CD4-positive, alpha-beta T cell (primary cell): ENCODE data around the gene SCN4A. TPM values are rescaled to one million over a fixed set of nuclear protein-coding genes. Genes with fewer than 3 reads are reported as not detected.
"Not testable (repeated sequence)": the region's sequence is repeated elsewhere in the genome, so short reads cannot be mapped to it uniquely, and the experiment has no call there.

Source experiments
- ATAC-seq: fragments of 200-7000 bp; cut with Tn5 transposase; one replicate; pipeline ENCODE4 v1.10.0; 2022; ENCODE audit warnings: mild to moderate bottlenecking; ENCODE audit not compliant: poor library complexity
- CTCF ChIA-PET: fragments of 350-600 bp; sonication (Branson Sonifier 250); formaldehyde crosslinking; loops from one replicate; lab custom pipeline; 2021; ENCODE audit warnings: antibody characterized with exemption, inconsistent platforms; lab: Charles Lee
- POLR2A ChIA-PET: fragments of 350-600 bp; sonication (Branson Sonifier 250); formaldehyde crosslinking; loops from one replicate; lab custom pipeline; 2021; ENCODE audit warnings: antibody characterized with exemption, inconsistent platforms; lab: Charles Lee
- DNase-seq, 14 experiments: peaks; one replicate each; pipeline ENCODE4 v3.0.0-alpha.2; 2013 to 2020; ENCODE audit warnings: mixed read lengths in 2 of 14
- H3K27ac ChIP-seq, 2 donors: one replicate each; pipeline versions ENCODE4 v1.5.1 to v1.7.0; 2013; ENCODE audit warnings: low read length in 2 of 2, low read depth in 1 of 2, mild to moderate bottlenecking in 1 of 2
- H3K27me3 ChIP-seq, 2 experiments: 1 replicate in 1 of 2; 2 replicates in 1 of 2; pipeline versions ENCODE4 v1.6.1 to v1.7.0; 2013; ENCODE audit warnings: low read length in 2 of 2, control low read depth in 1 of 2, mild to moderate bottlenecking in 1 of 2, moderate library complexity in 1 of 2; ENCODE audit not compliant: insufficient read depth in 2 of 2, control insufficient read depth in 1 of 2
- H3K36me3 ChIP-seq: one replicate; pipeline ENCODE4 v1.6.1; 2013; ENCODE audit warnings: low read length, control low read depth; ENCODE audit not compliant: insufficient read depth
- H3K4me1 ChIP-seq: one replicate; pipeline ENCODE4 v1.6.1; 2013; ENCODE audit warnings: low read length, control low read depth; ENCODE audit not compliant: insufficient read depth
- H3K4me3 ChIP-seq: one replicate; pipeline ENCODE4 v1.5.1; 2013; ENCODE audit warnings: mild to moderate bottlenecking, low read length, moderate library complexity
- H3K9me3 ChIP-seq, 2 experiments: 1 replicate in 1 of 2; 2 replicates in 1 of 2; pipeline versions ENCODE4 v1.6.1 to v1.7.0; 2013; ENCODE audit warnings: low read length in 2 of 2, mild to moderate bottlenecking in 2 of 2, control low read depth in 1 of 2, moderate library complexity in 1 of 2; ENCODE audit not compliant: control insufficient read depth in 1 of 2, insufficient read depth in 1 of 2
- H3K27ac Mint-ChIP-seq: one replicate; pipeline ENCODE4 v1.8.0; 2020; ENCODE audit warnings: mixed read lengths
- H3K27me3 Mint-ChIP-seq: one replicate; pipeline ENCODE4 v1.8.0; 2021; ENCODE audit warnings: mixed read lengths
- H3K36me3 Mint-ChIP-seq: one replicate; pipeline ENCODE4 v1.8.0; 2021; ENCODE audit warnings: low read depth, mixed read lengths
- H3K4me1 Mint-ChIP-seq: one replicate; pipeline ENCODE4 v1.8.0; 2021; ENCODE audit warnings: low read depth, mixed read lengths
- H3K4me3 Mint-ChIP-seq: one replicate; pipeline ENCODE4 v1.8.0; 2020; ENCODE audit warnings: mild to moderate bottlenecking, mixed read lengths
- H3K9me3 Mint-ChIP-seq: one replicate; pipeline ENCODE4 v1.8.0; 2020; ENCODE audit warnings: mixed read lengths
- intact Hi-C, 2 experiments: fragments of 100-400 bp; cut with DNase I in 1 of 2; cut with micrococcal nuclease in 1 of 2; formaldehyde crosslinking; loops; one replicate each; pipeline versions ENCODE4 v1.15.1 to v1.9.0; 2023 to 2025; cut with DNase I, micrococcal nuclease
- total RNA-seq, 174 experiments: library from RNA in 2 of 174; stranded (reverse) in 2 of 174; gene quantifications; one replicate each; pipeline ENCODE4 v1.2.3 and lab custom pipeline; 2021 to 2026
- TF ChIP-seq, protein P1 (sequence below): fragments of 200-600 bp; IDR thresholded peaks from one replicate; pipeline ENCODE4 v1.8.0; 2022; ENCODE audit warnings: antibody characterized with exemption, mild to moderate bottlenecking

The SCN4A gene
- total RNA-seq, 2 experiments from 2014 or later: 0.03 TPM; not detected in 1

DNA sequence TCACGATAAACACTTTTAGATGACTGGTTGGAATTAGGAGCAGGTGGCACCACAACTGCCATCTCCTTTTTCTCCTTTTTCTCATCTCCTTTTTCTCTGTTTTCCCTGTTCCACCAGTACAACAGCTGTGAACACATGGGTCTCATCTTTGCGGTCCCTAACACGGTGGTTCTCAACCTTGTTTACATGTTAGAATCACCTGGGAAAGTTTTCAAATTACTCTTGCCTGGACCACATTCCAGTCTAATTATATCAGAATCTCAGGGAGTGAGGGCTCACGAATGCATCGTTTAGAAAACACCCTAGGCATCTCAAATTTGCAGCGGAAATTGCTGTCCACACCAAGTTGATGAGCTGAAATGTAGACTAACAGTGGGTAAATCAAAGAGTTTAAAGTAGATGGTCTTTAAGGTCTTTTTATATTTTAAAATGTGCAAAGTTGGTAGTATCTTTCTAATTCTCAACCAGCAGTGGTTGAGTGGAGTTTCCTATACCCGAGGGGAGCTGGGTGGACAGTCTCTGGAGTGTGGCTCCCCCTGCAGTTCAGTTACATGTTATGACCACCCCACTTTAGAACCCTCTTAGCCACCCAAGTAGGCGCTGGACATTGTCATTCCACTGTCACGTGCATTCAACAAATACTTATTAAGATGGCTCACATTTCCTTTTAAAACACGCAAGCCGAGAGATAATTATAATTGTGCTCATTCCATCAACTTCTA lies 80.2 kb downstream of the SCN4A start:
- H3K36me3 Mint-ChIP-seq, H3K4me1 Mint-ChIP-seq, POLR2A ChIA-PET, H3K4me3 ChIP-seq, H3K27me3 ChIP-seq, H3K27ac Mint-ChIP-seq, CTCF ChIA-PET, H3K27ac ChIP-seq, H3K9me3 ChIP-seq, H3K27me3 Mint-ChIP-seq, ATAC-seq, H3K9me3 Mint-ChIP-seq, H3K36me3 ChIP-seq, H3K4me1 ChIP-seq, DNase-seq, H3K4me3 Mint-ChIP-seq, intact Hi-C loops: not testable (repeated sequence)

DNA sequence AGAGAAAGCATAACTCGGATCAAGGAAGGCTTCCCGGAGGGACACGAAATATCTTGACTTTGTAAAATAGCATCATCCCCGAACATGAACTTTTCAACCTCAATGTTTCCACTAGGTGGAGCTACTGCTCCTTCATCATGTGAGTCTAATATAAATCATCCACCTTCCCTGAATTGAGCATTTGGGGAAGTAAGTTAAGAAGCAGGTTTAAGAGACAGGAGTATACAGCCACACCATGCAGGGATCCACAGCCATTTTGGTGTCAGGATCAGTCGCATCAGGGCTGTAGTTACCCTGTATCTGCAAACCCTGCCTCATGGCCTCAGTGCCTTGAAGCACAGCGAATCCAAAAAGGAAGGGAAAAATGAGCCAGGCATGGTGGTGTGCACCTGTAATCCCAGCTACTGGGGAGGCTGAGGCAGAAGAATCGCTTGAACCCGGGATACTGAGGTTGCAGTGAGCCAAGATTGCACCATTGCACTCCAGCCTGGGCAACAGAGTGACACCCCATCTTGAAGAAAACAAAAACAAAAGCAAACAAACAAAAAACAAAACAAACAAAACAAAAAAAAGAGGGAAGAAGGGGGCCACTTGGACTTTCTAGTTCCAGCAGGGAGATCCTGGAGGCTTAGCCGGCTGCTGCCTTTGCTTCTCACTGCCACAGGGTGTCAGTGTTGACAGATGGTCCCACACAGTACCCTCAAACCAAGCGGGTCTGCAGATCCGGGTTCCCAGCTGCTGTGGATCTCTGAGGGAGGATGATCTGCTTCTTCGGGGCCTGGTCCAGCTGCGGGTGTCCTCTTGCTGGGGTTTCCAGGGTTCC lies 83.5 kb downstream of the SCN4A start:
- TF ChIP-seq, protein P1, sequence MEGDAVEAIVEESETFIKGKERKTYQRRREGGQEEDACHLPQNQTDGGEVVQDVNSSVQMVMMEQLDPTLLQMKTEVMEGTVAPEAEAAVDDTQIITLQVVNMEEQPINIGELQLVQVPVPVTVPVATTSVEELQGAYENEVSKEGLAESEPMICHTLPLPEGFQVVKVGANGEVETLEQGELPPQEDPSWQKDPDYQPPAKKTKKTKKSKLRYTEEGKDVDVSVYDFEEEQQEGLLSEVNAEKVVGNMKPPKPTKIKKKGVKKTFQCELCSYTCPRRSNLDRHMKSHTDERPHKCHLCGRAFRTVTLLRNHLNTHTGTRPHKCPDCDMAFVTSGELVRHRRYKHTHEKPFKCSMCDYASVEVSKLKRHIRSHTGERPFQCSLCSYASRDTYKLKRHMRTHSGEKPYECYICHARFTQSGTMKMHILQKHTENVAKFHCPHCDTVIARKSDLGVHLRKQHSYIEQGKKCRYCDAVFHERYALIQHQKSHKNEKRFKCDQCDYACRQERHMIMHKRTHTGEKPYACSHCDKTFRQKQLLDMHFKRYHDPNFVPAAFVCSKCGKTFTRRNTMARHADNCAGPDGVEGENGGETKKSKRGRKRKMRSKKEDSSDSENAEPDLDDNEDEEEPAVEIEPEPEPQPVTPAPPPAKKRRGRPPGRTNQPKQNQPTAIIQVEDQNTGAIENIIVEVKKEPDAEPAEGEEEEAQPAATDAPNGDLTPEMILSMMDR: peak; percentile 61
- H3K4me1 ChIP-seq, H3K9me3 ChIP-seq, H3K36me3 ChIP-seq, H3K9me3 Mint-ChIP-seq, H3K4me3 Mint-ChIP-seq, H3K27ac ChIP-seq, H3K27me3 ChIP-seq, POLR2A ChIA-PET, H3K27me3 Mint-ChIP-seq, H3K27ac Mint-ChIP-seq, H3K4me1 Mint-ChIP-seq, H3K4me3 ChIP-seq, intact Hi-C loops, H3K36me3 Mint-ChIP-seq: not testable (repeated sequence)
- DNase-seq (peak in 3 of 14 experiments; percentile 31 to 52 (median 36)), ATAC-seq (peak; percentile 76)
- CTCF ChIA-PET: interaction anchor here (0.7 kb wide), 1 partner anchor 23 kb away, joined by 3 read pairs; no protein-coding TSS in a partner anchor

Other genes starting within 250 kb of the SCN4A start
- 10 to 100 TPM; 50.9 to 51.0 TPM for gene STRADA, start 231.1 kb downstream of the SCN4A start, total RNA-seq
- gene CCDC47, start 199.3 kb downstream of the SCN4A start, total RNA-seq: 10 to 100 TPM; 31.0 to 31.3 TPM
- 100 to 1,000 TPM; 112 to 117 TPM for gene DDX42, start 198.7 kb downstream of the SCN4A start, total RNA-seq
- gene PSMC5, start 145.5 kb downstream of the SCN4A start, total RNA-seq: 10 to 100 TPM; 83.1 to 84.6 TPM
- gene FTSJ3, start 145.3 kb downstream of the SCN4A start, total RNA-seq: 10 to 100 TPM; 47.6 to 51.1 TPM
- 100 to 1,000 TPM; 102 to 111 TPM for gene SMARCD2, start 130.2 kb downstream of the SCN4A start, total RNA-seq
- not detected for gene CSH2, start 99.2 kb downstream of the SCN4A start, total RNA-seq
- not detected for gene GH2, start 91.0 kb downstream of the SCN4A start, total RNA-seq
- gene CSH1, start 76.3 kb downstream of the SCN4A start, total RNA-seq: not detected
- not detected for gene CSHL1, start 61.7 kb downstream of the SCN4A start, total RNA-seq
- gene GH1, start 54.1 kb downstream of the SCN4A start, total RNA-seq: not detected
- gene CD79B, start 40.6 kb downstream of the SCN4A start, total RNA-seq: 1 to 10 TPM; 5.3 to 5.5 TPM
- gene PRR29, start 25.4 kb upstream of the SCN4A start, total RNA-seq: under 1 TPM; 0.56 to 0.71 TPM
- 10 to 100 TPM; 50.6 to 54.7 TPM for gene ICAM2, start 47.7 kb upstream of the SCN4A start, total RNA-seq
- 10 to 100 TPM; 62.7 to 67.8 TPM for gene ERN1, start 157.2 kb upstream of the SCN4A start, total RNA-seq